NT2/D1 (cell line): ENCODE measurements around the gene SPTBN5.

Experiments used
- DNase-seq: peaks from one replicate; pipeline ENCODE4 v3.0.0-alpha.2; 2011; ENCODE audit warnings: low read depth, low spot score
- H3K27me3 ChIP-seq: 2 replicates; pipeline ENCODE4 v1.6.0; 2011; ENCODE audit warnings: mild to moderate bottlenecking; ENCODE audit not compliant: insufficient read length, insufficient read depth
- H3K36me3 ChIP-seq: 2 replicates; pipeline ENCODE4 v1.6.1; 2011; ENCODE audit warnings: mild to moderate bottlenecking, low read length, mixed read lengths; ENCODE audit not compliant: insufficient read depth, insufficient read length
- H3K4me1 ChIP-seq: 2 replicates; pipeline ENCODE4 v1.5.1; 2011; ENCODE audit not compliant: insufficient read depth, insufficient read length
- H3K4me3 ChIP-seq: 2 replicates; pipeline ENCODE4 v1.5.1; 2011; ENCODE audit warnings: low read depth; ENCODE audit not compliant: insufficient read length
- H3K9ac ChIP-seq: 2 replicates; pipeline ENCODE4 v1.6.0; 2011; ENCODE audit warnings: low read depth; ENCODE audit not compliant: insufficient read length
- H3K9me3 ChIP-seq: 2 replicates; pipeline ENCODE4 v1.5.1; 2011; ENCODE audit warnings: mild to moderate bottlenecking, low read length; ENCODE audit not compliant: insufficient read depth
- SUZ12 ChIP-seq: IDR thresholded peaks from 2 replicates; pipeline ENCODE4 v1.6.1; 2011; ENCODE audit not compliant: insufficient read length, insufficient read depth; ENCODE audit errors: extremely low read depth
- YY1 ChIP-seq: IDR thresholded peaks from 2 replicates; pipeline ENCODE4 v1.6.1; 2011; ENCODE audit not compliant: insufficient read length, insufficient read depth
- ZNF274 ChIP-seq: IDR thresholded peaks from 2 replicates; pipeline ENCODE4 v1.6.1; 2011; ENCODE audit warnings: mild to moderate bottlenecking, low read depth, low read length

The SPTBN5 gene

GRCh38 chr15:41908736-41909461, 15.0 kb upstream of the SPTBN5 start:
- Histone ChIP-seq H3K4me1 (peaks cover 13% of the 10 kb centered on the region), H3K36me3 (peaks cover 46% of the 10 kb centered on the region), H3K27me3 (no peaks in the 10 kb centered on the region), H3K9ac (no peak overlapping the region), H3K9me3 (peaks cover 11% of the 10 kb centered on the region; the same call in 1 of the 2 replicates), H3K4me3 (no peak overlapping the region)
- no peak for TF ChIP-seq SUZ12
- TF ChIP-seq ZNF274: no peak
- no peak for TF ChIP-seq YY1
- no peak for DNase-seq

- peaks cover 11% of the 10 kb centered on the region; the same call in 1 of the 2 replicates for H3K9me3 ChIP-seq
- no peaks in the 10 kb centered on the region for H3K27me3 ChIP-seq
- H3K36me3 ChIP-seq: peaks cover 48% of the 10 kb centered on the region
- no peak overlapping the region for H3K4me3 ChIP-seq
- TF ChIP-seq ZNF274: no peak
- TF ChIP-seq SUZ12: no peak
- no peak overlapping the region for H3K9ac ChIP-seq
- no peak for DNase-seq
- H3K4me1 ChIP-seq: peaks cover 16% of the 10 kb centered on the region
Measured at GRCh38 chr15:41907141-41907540, 13.3 kb upstream of the SPTBN5 start.

GRCh38 chr15:41906608-41907007, 12.8 kb upstream of the SPTBN5 start:
- Histone ChIP-seq H3K4me3 (no peak overlapping the region), H3K4me1 (peaks cover 16% of the 10 kb centered on the region), H3K36me3 (peaks cover 46% of the 10 kb centered on the region), H3K9me3 (peaks cover 11% of the 10 kb centered on the region; the same call in 1 of the 2 replicates), H3K9ac (no peak overlapping the region), H3K27me3 (no peaks in the 10 kb centered on the region)
- DNase-seq: no peak
- TF ChIP-seq SUZ12 (no peak), ZNF274 (no peak), YY1 (no peak)

- H3K4me1 ChIP-seq: peaks cover 16% of the 10 kb centered on the region
- no peak overlapping the region for H3K4me3 ChIP-seq
- H3K27me3 ChIP-seq: no peaks in the 10 kb centered on the region
- H3K9me3 ChIP-seq: peaks cover 11% of the 10 kb centered on the region; the same call in 1 of the 2 replicates
- H3K36me3 ChIP-seq: peaks cover 47% of the 10 kb centered on the region
- no peak for DNase-seq
- H3K9ac ChIP-seq: no peak overlapping the region
- TF ChIP-seq ZNF274: no peak
- no peak for TF ChIP-seq YY1
- no peak for TF ChIP-seq SUZ12
Measured at GRCh38 chr15:41905036-41905793, 11.4 kb upstream of the SPTBN5 start.

GRCh38 chr15:41904541-41905005, 10.7 kb upstream of the SPTBN5 start:
- Histone ChIP-seq H3K9me3 (peaks cover 11% of the 10 kb centered on the region; the same call in 1 of the 2 replicates), H3K9ac (no peak overlapping the region), H3K4me1 (peaks cover 14% of the 10 kb centered on the region), H3K27me3 (no peaks in the 10 kb centered on the region), H3K36me3 (peaks cover 47% of the 10 kb centered on the region), H3K4me3 (no peak overlapping the region)
- peak; percentile 33 for DNase-seq
- no peak for TF ChIP-seq YY1
- no peak for TF ChIP-seq ZNF274
- TF ChIP-seq SUZ12: no peak

GRCh38 chr15:41903782-41904181, 9.9 kb upstream of the SPTBN5 start:
- Histone ChIP-seq H3K9me3 (peaks cover 11% of the 10 kb centered on the region; the same call in 1 of the 2 replicates), H3K27me3 (no peaks in the 10 kb centered on the region), H3K9ac (peak overlapping the region; percentile 34), H3K4me3 (no peak overlapping the region), H3K36me3 (peaks cover 45% of the 10 kb centered on the region), H3K4me1 (peaks cover 14% of the 10 kb centered on the region)
- no peak for DNase-seq
- TF ChIP-seq YY1 (no peak), SUZ12 (no peak), ZNF274 (no peak)

GRCh38 chr15:41901431-41901830, 7.6 kb upstream of the SPTBN5 start:
- DNase-seq: no peak
- TF ChIP-seq YY1: no peak
- TF ChIP-seq ZNF274: no peak
- TF ChIP-seq SUZ12: no peak
- H3K9me3 ChIP-seq: peaks cover 4% of the 10 kb centered on the region; the same call in 1 of the 2 replicates
- no peak overlapping the region for H3K4me3 ChIP-seq
- no peaks in the 10 kb centered on the region for H3K27me3 ChIP-seq
- H3K9ac ChIP-seq: no peak overlapping the region
- peaks cover 27% of the 10 kb centered on the region for H3K36me3 ChIP-seq
- peaks cover 20% of the 10 kb centered on the region for H3K4me1 ChIP-seq
